Tibial nerve (tissue), 4 donors: ENCODE results near the gene MOB1A. TPM values are rescaled to one million over a fixed set of nuclear protein-coding genes. Genes with fewer than 3 reads are reported as not detected.

Experiments used
- DNase-seq, 2 donors: peaks; one replicate each; pipeline ENCODE4 v3.0.0-alpha.2; 2019; ENCODE audit warnings: low spot score in 2 of 2
- H3K27ac ChIP-seq, 4 donors: fragments of 200-600 bp; sonication (generic) in 3 of 4; one replicate each; pipeline ENCODE4 v1.5.1; 2017 to 2019; ENCODE audit warnings: mild to moderate bottlenecking in 1 of 4
- H3K27me3 ChIP-seq, 2 donors: fragments of 200-600 bp; sonication (generic) in 1 of 2; one replicate each; pipeline versions ENCODE4 v1.5.1 to v1.6.0; 2017 to 2019
- H3K36me3 ChIP-seq, 3 donors: fragments of 200-600 bp; sonication (generic); one replicate each; pipeline ENCODE4 v1.5.1; 2018 to 2019
- H3K4me1 ChIP-seq, 4 donors: fragments of 200-600 bp; sonication (generic) in 3 of 4; one replicate each; pipeline ENCODE4 v1.5.1; 2017 to 2019
- H3K4me3 ChIP-seq, 4 donors: fragments of 200-600 bp; sonication (generic) in 3 of 4; one replicate each; pipeline ENCODE4 v1.5.1; 2017 to 2019; ENCODE audit warnings: mild to moderate bottlenecking in 1 of 4, moderate library complexity in 1 of 4
- H3K9me3 ChIP-seq, 4 donors: fragments of 200-600 bp; sonication (generic) in 3 of 4; one replicate each; pipeline ENCODE4 v1.5.1; 2017 to 2019
- CTCF ChIP-seq, 5 experiments: fragments of 200-600 bp in 3 of 5; fragments of 450-650 bp in 2 of 5; sonication (generic) in 3 of 5; IDR thresholded peaks; one replicate each; pipeline ENCODE4 v1.5.1; 2016 to 2019; ENCODE audit warnings: antibody characterized with exemption in 5 of 5, mild to moderate bottlenecking in 3 of 5, moderate library complexity in 2 of 5
- EP300 ChIP-seq, 2 donors: sonication (generic); formaldehyde crosslinking; IDR thresholded peaks; one replicate each; pipeline ENCODE4 v1.6.1; 2017; ENCODE audit warnings: antibody characterized with exemption in 2 of 2, mild to moderate bottlenecking in 1 of 2
- POLR2A ChIP-seq, 2 donors: fragments of 450-650 bp; IDR thresholded peaks; one replicate each; pipeline ENCODE4 v1.6.1; 2017; ENCODE audit warnings: antibody characterized with exemption in 2 of 2, mild to moderate bottlenecking in 2 of 2, moderate library complexity in 2 of 2
- whole genome bisulfite sequencing, 2 donors: methylation state at CpG; one replicate each; pipeline ENCODE4 v1.1.5; 2018; 5-methylcytosine and 5-hydroxymethylcytosine counted together
- total RNA-seq, 4 donors: library from RNA; depleted of rRNA; stranded (reverse); fragments of >200 nt; gene quantifications; one replicate each; pipeline ENCODE4 v1.1.0, GENCODE V29; 2016

The MOB1A gene
- total RNA-seq, 4 donors from 2014 or later = 55.3 to 69.9 (median 60.2) TPM

- TF ChIP-seq POLR2A (IDR thresholded peaks at IDR 0.05) = no peak
- TF ChIP-seq EP300 (IDR thresholded peaks at IDR 0.05) = no peak
- TF ChIP-seq CTCF (IDR thresholded peaks at IDR 0.05) = no peak
- no peak for DNase-seq
- WGBS, 2 donors = 90 to 91% methylated on average over 8 of the region's 8 CpGs
- Histone ChIP-seq H3K27me3 (no peaks in the 10 kb centered on the region), H3K27ac (no peak overlapping the region), H3K36me3 (peaks cover 0 to 37% (median 0%) of the 10 kb centered on the region in 3 donors), H3K9me3 (no peaks in the 10 kb centered on the region), H3K4me1 (no peaks in the 10 kb centered on the region), H3K4me3 (no peak overlapping the region)
Measured at GRCh38 chr2:74105413-74105812, 73.3 kb downstream of the MOB1A start.

GRCh38 chr2:74104839-74105238, 73.8 kb downstream of the MOB1A start:
- 90 to 91% methylated on average over 7 of the region's 7 CpGs for WGBS, 2 donors
- Histone ChIP-seq H3K4me3 (no peak overlapping the region), H3K9me3 (no peaks in the 10 kb centered on the region), H3K4me1 (no peaks in the 10 kb centered on the region), H3K36me3 (peaks cover 0 to 42% (median 4%) of the 10 kb centered on the region in 3 donors), H3K27ac (no peak overlapping the region), H3K27me3 (no peaks in the 10 kb centered on the region)
- no peak for DNase-seq
- no peak for TF ChIP-seq CTCF (IDR thresholded peaks at IDR 0.05)
- TF ChIP-seq POLR2A (IDR thresholded peaks at IDR 0.05) = no peak
- no peak for TF ChIP-seq EP300 (IDR thresholded peaks at IDR 0.05)

GRCh38 chr2:74103763-74104162, 74.9 kb downstream of the MOB1A start:
- Histone ChIP-seq H3K4me3 (no peak overlapping the region), H3K36me3 (peaks cover 0 to 53% (median 8%) of the 10 kb centered on the region in 3 donors)
- WGBS, 2 donors = 86% methylated on average over 6 of the region's 6 CpGs

More at GRCh38 chr2:74103763-74104162, 74.9 kb downstream of the MOB1A start:
- H3K9me3 ChIP-seq = no peaks in the 10 kb centered on the region
- H3K27me3 ChIP-seq = no peaks in the 10 kb centered on the region
- no peak overlapping the region for H3K27ac ChIP-seq
- no peak for TF ChIP-seq EP300 (IDR thresholded peaks at IDR 0.05)
- TF ChIP-seq CTCF (IDR thresholded peaks at IDR 0.05) = no peak
- no peak for TF ChIP-seq POLR2A (IDR thresholded peaks at IDR 0.05)
- no peak for DNase-seq
- no peaks in the 10 kb centered on the region for H3K4me1 ChIP-seq

Other genes with a start within 250 kb of the MOB1A start
- gene TET3, start 194.0 kb downstream of the MOB1A start, total RNA-seq = 10 to 100 TPM in 1 of 4 donors, 1 to 10 TPM in 3; 4.3 to 14.1 (median 6.6) TPM
- gene BOLA3, start 31.0 kb downstream of the MOB1A start, total RNA-seq = 10 to 100 TPM; 23.2 to 39.5 (median 25.8) TPM
- gene MTHFD2, start 19.7 kb upstream of the MOB1A start, total RNA-seq = 10 to 100 TPM; 13.2 to 57.7 (median 25.7) TPM
- 10 to 100 TPM in 1 of 4 donors, 1 to 10 TPM in 3; 4.2 to 22.9 (median 9.5) TPM for gene SLC4A5, start 164.5 kb upstream of the MOB1A start, total RNA-seq
- gene DCTN1, start 201.4 kb upstream of the MOB1A start, total RNA-seq = 100 to 1,000 TPM; 122 to 157 (median 140) TPM
- 10 to 100 TPM in 1 of 4 donors, 1 to 10 TPM in 3; 4.5 to 14.4 (median 5.3) TPM for gene C2orf81, start 242.7 kb upstream of the MOB1A start, total RNA-seq
- gene WDR54, start 242.9 kb upstream of the MOB1A start, total RNA-seq = 10 to 100 TPM in 3 of 4 donors, 1 to 10 TPM in 1; 9.6 to 25.2 (median 18.5) TPM